GM18907 (cell line): Measurements from ENCODE around the gene CCDC175.

Experiments
- ATAC-seq: cut with Tn5 transposase; IDR thresholded peaks from one replicate; pipeline ENCODE4 v1.9.1; 2021; ENCODE audit warnings: mild to moderate bottlenecking, moderate library complexity; ENCODE audit not compliant: unreplicated experiment

The CCDC175 gene

GRCh38 chr14:59541731-59542130 is 34.9 kb downstream of the CCDC175 start:
- no peak for ATAC-seq

GRCh38 chr14:59540852-59541251 is 35.8 kb downstream of the CCDC175 start:
- ATAC-seq = no peak

DNA sequence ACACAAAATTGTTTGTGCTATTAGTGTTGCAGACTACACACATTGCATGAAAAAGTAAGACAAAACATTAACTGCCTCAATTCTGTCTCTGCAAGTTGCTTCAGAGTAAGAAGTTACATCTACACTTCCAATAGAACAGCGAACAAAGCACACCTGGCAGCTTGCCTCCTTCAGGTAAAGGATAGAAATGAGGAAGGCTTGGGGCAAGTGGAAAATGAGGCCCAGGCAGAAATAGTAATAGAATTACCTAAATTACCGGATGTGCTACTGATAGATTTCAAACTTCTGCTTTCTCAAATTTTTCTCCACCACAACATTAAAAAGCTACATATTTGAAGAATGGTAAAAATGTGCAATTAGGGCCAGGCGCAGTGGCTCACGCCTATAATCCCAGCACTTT is 37.7 kb downstream of the CCDC175 start:
- no peak for ATAC-seq

DNA sequence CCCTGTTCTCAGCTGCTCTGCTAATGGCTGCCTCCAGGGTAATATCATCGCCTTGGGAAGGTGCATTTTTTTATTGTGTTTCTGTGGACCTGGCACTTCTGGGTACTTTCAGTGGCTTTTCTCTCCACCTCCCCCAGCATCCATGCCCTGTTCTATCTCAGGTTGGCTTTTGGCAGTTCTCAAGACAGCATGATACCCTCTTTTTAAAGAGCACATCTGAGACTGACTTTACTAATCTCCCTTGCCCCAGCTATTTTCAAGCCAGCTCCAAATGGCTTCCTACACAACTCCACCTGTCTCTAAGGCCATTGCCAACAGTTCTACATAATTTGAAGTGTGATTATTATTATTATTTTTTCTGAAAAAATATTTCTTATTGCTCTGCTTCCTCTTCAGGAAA is 39.1 kb downstream of the CCDC175 start:
- ATAC-seq = no peak

GRCh38 chr14:59534361-59534987 is 42.1 kb downstream of the CCDC175 start:
- no peak for ATAC-seq

DNA sequence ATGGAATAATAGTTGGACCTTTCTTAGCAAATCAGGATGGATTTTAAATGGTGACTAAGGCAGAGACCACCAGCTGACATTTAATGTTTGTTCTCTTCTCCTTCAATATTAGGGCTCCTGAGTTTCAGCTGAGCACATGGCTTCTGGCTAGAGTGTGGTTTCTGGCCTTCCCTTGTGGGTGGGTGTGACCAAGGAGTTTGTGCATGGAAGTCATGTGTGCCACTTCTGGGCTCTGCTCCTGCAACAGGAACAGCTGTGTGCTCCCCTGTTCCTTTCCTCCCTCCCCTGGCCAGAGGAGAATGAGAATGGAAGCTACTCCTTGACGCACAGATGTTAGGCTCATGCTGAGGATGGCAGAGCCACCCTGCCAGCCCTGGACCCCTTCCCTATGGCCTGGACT is 44.2 kb downstream of the CCDC175 start:
- ATAC-seq = no peak

GRCh38 chr14:59530349-59530748 is 46.3 kb downstream of the CCDC175 start:
- no peak for ATAC-seq

DNA sequence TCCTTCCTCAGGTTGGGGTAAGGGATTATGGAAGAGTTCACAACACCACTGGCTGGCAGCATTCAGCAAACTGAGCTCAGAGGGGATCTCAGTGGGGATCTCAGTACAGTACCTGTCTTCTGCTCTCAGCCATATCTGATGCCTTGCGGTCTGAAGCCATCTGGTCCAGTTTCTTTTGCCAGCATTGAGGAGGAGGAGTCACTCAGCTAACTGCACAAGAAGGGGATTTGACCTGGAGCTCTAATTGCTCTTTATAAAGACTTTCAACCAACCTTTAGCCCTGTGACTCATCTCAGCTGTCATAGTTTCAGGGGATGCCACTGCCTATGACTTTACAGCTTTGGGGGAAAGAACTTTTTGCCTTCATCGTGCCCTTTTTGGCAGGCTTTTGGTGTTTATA is 47.4 kb downstream of the CCDC175 start:
- ATAC-seq = no peak

GRCh38 chr14:59520224-59520623 is 56.4 kb downstream of the CCDC175 start:
- ATAC-seq = no peak

- ATAC-seq = no peak
These were observed 64.6 kb downstream of the CCDC175 start for GRCh38 chr14:59511916-59512575.

GRCh38 chr14:59510966-59511365 is 65.6 kb downstream of the CCDC175 start:
- no peak for ATAC-seq

GRCh38 chr14:59510001-59510400 is 66.6 kb downstream of the CCDC175 start:
- no peak for ATAC-seq

- no peak for ATAC-seq
These were observed 67.5 kb downstream of the CCDC175 start for GRCh38 chr14:59509101-59509500.

DNA sequence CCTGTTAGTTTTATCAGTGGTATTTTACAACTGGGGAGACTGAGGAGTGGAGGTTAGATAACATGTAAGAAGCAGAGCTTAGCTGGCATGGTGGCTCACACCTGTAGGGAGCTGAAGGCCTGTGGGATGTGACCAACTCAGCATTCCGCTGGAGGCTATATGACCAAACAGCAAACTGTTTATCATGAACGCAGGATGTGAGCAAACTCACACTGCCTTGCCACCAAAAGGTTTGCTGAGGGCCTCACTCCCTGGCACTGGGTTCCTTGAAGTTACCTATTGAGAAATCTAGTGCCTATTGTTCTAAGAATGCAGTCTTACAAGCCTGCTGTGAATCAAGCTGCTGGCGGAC is 68.9 kb downstream of the CCDC175 start:
- ATAC-seq = no peak

GRCh38 chr14:59507063-59507751 is 69.4 kb downstream of the CCDC175 start:
- peak; percentile 91 for ATAC-seq

DNA sequence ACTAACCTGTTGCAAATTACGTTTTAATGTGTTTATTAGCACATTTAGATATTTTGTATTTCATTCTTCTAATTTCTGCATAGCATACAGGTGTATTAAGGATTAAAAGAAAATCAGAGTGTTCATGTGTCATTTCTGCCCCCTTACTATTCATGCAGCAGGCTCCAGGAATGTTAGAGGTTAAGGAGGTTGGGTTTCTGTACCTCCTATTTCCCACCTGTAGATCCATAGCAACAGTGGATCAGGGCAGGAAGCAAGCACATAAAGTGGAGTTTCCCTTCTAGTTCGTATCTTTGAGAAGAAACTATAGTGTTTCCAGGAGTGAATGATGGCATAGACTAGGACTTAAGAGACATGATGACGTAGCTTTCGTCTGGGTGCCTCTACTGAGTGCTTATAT is 73.4 kb downstream of the CCDC175 start:
- ATAC-seq = no peak

GRCh38 chr14:59500732-59501131 is 75.9 kb downstream of the CCDC175 start:
- no peak for ATAC-seq

DNA sequence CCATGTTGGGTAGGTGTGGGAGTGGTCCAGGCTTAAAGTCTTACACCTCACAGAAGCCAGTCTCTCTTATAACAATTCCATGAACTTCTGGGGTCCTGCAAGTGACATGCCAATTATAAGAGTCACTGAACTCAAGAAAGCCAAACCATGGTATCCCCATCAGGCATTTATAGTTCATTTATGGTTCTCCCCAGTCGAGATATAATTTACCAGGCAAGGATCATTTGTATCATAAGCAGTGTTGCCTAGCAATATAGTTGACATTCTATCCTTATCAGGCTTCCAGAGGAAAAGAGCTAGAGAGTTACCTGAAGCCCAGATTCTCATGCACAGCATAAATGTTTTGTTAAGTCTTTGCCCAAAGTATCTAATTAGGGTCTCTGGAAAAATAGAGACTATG is 84.2 kb downstream of the CCDC175 start:
- ATAC-seq = no peak

GRCh38 chr14:59490756-59491155 is 85.9 kb downstream of the CCDC175 start:
- ATAC-seq = no peak

DNA sequence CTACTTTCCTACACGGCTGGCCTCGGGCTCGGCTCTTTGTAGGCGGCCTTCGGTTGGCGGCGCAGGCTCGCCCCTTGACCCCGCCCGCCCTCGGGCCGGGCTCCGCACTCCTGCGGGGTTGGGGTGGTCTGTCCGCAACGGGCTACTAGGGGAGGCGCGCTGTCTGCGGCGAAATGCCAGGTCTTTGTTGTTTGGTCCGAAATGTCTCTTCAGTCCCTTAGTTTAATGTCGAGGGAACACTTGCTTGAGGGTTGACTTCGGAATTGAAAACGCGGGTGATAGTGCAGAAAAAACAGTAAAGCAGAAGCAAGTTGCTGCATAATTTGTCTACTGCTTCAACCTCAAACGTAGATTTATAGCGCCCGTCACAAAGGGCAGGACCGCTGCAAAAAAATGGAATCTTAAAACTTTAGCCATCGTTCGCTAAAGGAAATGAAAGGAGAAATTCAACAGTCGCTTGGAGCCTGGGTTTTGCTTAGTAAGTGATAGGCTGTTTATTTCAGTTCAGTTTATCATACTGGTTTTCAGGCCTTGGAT is 91.9 kb downstream of the CCDC175 start:
- ATAC-seq = peak; percentile 54

GRCh38 chr14:59483819-59484638 is 92.6 kb downstream of the CCDC175 start, which contains the start of the genes JKAMP and L3HYPDH:
Gene JKAMP, plus strand, starts transcription at chr14:59484517. Its CDS starts 73 bp downstream, at chr14:59484590.
Gene L3HYPDH, minus strand, starts transcription at chr14:59484408. Its CDS starts 92 bp downstream, at chr14:59484316.
- ATAC-seq = peak; percentile 91
